ENCODE measurements around the gene PRKACG.
"Not testable (repeated sequence)": the region's sequence is repeated elsewhere in the genome, so short reads cannot be mapped to it uniquely, and the experiment has no call there.

GRCh38 chr9:68986949-68987348 is 27.0 kb downstream of the PRKACG start:
- TF ChIP-seq EZH2 (IDR thresholded peaks at IDR 0.05; ENCODE audit: insufficient read depth, poor library complexity, severe bottlenecking); EZH2phosphoT487 (IDR thresholded peaks at IDR 0.05; ENCODE audit: insufficient read depth, low read depth): not testable (repeated sequence)
